Erythroblast (primary cell): Measurements from ENCODE around the gene SPATS2.

ENCODE experiments used
- GATA1 ChIP-seq: IDR thresholded peaks from 2 replicates; pipeline ENCODE4 v1.6.1; 2011; ENCODE audit warnings: low read depth, mild to moderate bottlenecking, control low read depth, low read length, moderate library complexity
- POLR2A ChIP-seq: IDR thresholded peaks from 2 replicates; pipeline ENCODE4 v1.6.1; 2011; ENCODE audit warnings: mild to moderate bottlenecking, low read length

GRCh38 chr12:49502590-49502989 is 135.3 kb downstream of the SPATS2 start:
- TF ChIP-seq POLR2A (no peak), GATA1 (no peak)
